ENCODE data around the gene BCAS1. TPM values are rescaled to one million over a fixed set of nuclear protein-coding genes. Genes with fewer than 3 reads are reported as not detected.

BCAS1 gene
- total RNA-seq, 2 donors from 2014 or later = 32.0 to 58.6 TPM

- Histone ChIP-seq H3K27me3 (replicated peaks; ENCODE audit: insufficient read depth) (no peaks in the 10 kb centered on the region), H3K9me3 (no peaks in the 10 kb centered on the region), H3K4me3 (peak overlapping the region; percentile 37 to 47), H3K4me1 (replicated peaks) (peaks cover 10% of the 10 kb centered on the region), H3K36me3 (no peaks in the 10 kb centered on the region), H3K27ac (peak overlapping the region; percentile 77 to 79)
- DNase-seq (ENCODE audit: low spot score) = peak; percentile 92
- WGBS = under 1% methylated on average over 24 of the region's 24 CpGs
- intact Hi-C loops (cut with DNase I) = loop anchor here (2.0 to 5.0 kb wide), 3 partner anchors 43 to 337 kb away; no protein-coding TSS in a partner anchor
- TF ChIP-seq POLR2A (IDR thresholded peaks at IDR 0.05) = no peak
- peak; percentile 66 for TF ChIP-seq POLR2AphosphoS5 (IDR thresholded peaks at IDR 0.05)
- TF ChIP-seq CTCF (IDR thresholded peaks at IDR 0.05) = peak; percentile 89 to 95 (median 92)
Measured at GRCh38 chr20:53915446-53916172, 154.8 kb downstream of the BCAS1 start.

GRCh38 chr20:53914781-53915445 lies 155.5 kb downstream of the BCAS1 start:
- Histone ChIP-seq H3K27ac (peak overlapping the region; percentile 77 to 79), H3K27me3 (replicated peaks; ENCODE audit: insufficient read depth) (no peaks in the 10 kb centered on the region), H3K4me3 (peak overlapping the region; percentile 37 to 47), H3K4me1 (replicated peaks) (peaks cover 10% of the 10 kb centered on the region), H3K36me3 (no peaks in the 10 kb centered on the region), H3K9me3 (no peaks in the 10 kb centered on the region)
- WGBS = 31% methylated on average over 6 of the region's 6 CpGs
- no peak for TF ChIP-seq POLR2A (IDR thresholded peaks at IDR 0.05)
- no peak for TF ChIP-seq POLR2AphosphoS5 (IDR thresholded peaks at IDR 0.05)
- TF ChIP-seq CTCF (IDR thresholded peaks at IDR 0.05) = no peak
- no peak for DNase-seq (ENCODE audit: low spot score)
- intact Hi-C loops (cut with DNase I) = loop anchor here (2.0 to 5.0 kb wide), 3 partner anchors 43 to 336 kb away; no protein-coding TSS in a partner anchor

GRCh38 chr20:53914091-53914780 lies 156.2 kb downstream of the BCAS1 start:
- Histone ChIP-seq H3K9me3 (no peaks in the 10 kb centered on the region), H3K27ac (peak overlapping the region; percentile 77 to 79), H3K27me3 (replicated peaks; ENCODE audit: insufficient read depth) (no peaks in the 10 kb centered on the region), H3K36me3 (no peaks in the 10 kb centered on the region), H3K4me1 (replicated peaks) (peaks cover 10% of the 10 kb centered on the region), H3K4me3 (no peak overlapping the region)
- DNase-seq (ENCODE audit: low spot score) = no peak
- TF ChIP-seq POLR2AphosphoS5 (IDR thresholded peaks at IDR 0.05) (no peak), CTCF (IDR thresholded peaks at IDR 0.05) (no peak), POLR2A (IDR thresholded peaks at IDR 0.05) (no peak)
- intact Hi-C loops (cut with DNase I) = loop anchor here (2.0 kb wide), 1 partner anchor 335 kb away; no protein-coding TSS in a partner anchor
- WGBS = 24% methylated on average over 9 of the region's 9 CpGs

- no peak for DNase-seq (ENCODE audit: low spot score)
- no peaks in the 10 kb centered on the region for H3K9me3 ChIP-seq
- no peak for TF ChIP-seq POLR2AphosphoS5 (IDR thresholded peaks at IDR 0.05)
- no peak for TF ChIP-seq CTCF (IDR thresholded peaks at IDR 0.05)
- no peak for TF ChIP-seq POLR2A (IDR thresholded peaks at IDR 0.05)
- H3K27me3 ChIP-seq (replicated peaks; ENCODE audit: insufficient read depth) = no peaks in the 10 kb centered on the region
- H3K27ac ChIP-seq = no peak overlapping the region
- no peaks in the 10 kb centered on the region for H3K36me3 ChIP-seq
- H3K4me3 ChIP-seq = no peak overlapping the region
- H3K4me1 ChIP-seq (replicated peaks) = peaks cover 7% of the 10 kb centered on the region
- intact Hi-C loops (cut with DNase I) = no loop called here
- WGBS = 85% methylated on average over 6 of the region's 6 CpGs
Measured at GRCh38 chr20:53911301-53911700, 159.1 kb downstream of the BCAS1 start.

All from prostate gland (tissue), 2 donors.